H1 (cell line): ENCODE measurements around the gene GAPDHS. TPM values are rescaled to one million over a fixed set of nuclear protein-coding genes. Genes with fewer than 3 reads are reported as not detected.

Source experiments
- CTCF ChIA-PET: fragments of 300-600 bp; sonication (Branson Sonifier 250); formaldehyde crosslinking; loops from one replicate; lab custom pipeline; 2021; ENCODE audit not compliant: partially characterized antibody; lab: Charles Lee
- POLR2A ChIA-PET: fragments of 300-600 bp; sonication (Branson Sonifier 250); formaldehyde crosslinking; loops from one replicate; lab custom pipeline; 2021; ENCODE audit warnings: inconsistent platforms; ENCODE audit not compliant: partially characterized antibody; lab: Charles Lee
- DNase-seq, 2 experiments: peaks; one replicate each; pipeline versions ENCODE4 v3.0.0 to v3.0.0-alpha.2; 2010 to 2022; ENCODE audit warnings: low spot score in 2 of 2, low read depth in 1 of 2, mixed read lengths in 1 of 2
- FAIRE-seq: peaks from 2 replicates; lab custom pipeline; 2011; peaks lifted over from hg19 to GRCh38; lab: Jason Lieb, UNC
- H2AFZ ChIP-seq: 2 replicates; pipeline ENCODE4 v1.8.1; 2012; ENCODE audit warnings: low read length, inconsistent platforms
- H2AK5ac ChIP-seq: 2 replicates; pipeline ENCODE4 v1.6.1; 2013; ENCODE audit warnings: low read depth, low read length
- H2BK120ac ChIP-seq: replicated peaks from 2 replicates; pipeline ENCODE3; 2013; ENCODE audit warnings: low read depth, low read length, inconsistent platforms
- H2BK12ac ChIP-seq: 2 replicates; pipeline ENCODE4 v1.6.1; 2013; ENCODE audit warnings: low read depth, low read length
- H2BK15ac ChIP-seq: 2 replicates; pipeline ENCODE4 v1.6.1; 2013; ENCODE audit warnings: low read length
- H2BK20ac ChIP-seq: 2 replicates; pipeline ENCODE4 v1.6.1; 2013; ENCODE audit warnings: low read length
- H2BK5ac ChIP-seq: 2 replicates; pipeline ENCODE4 v1.6.1; 2013; ENCODE audit warnings: low read depth, low read length
- H3K14ac ChIP-seq: 2 replicates; pipeline ENCODE4 v1.6.1; 2013; ENCODE audit warnings: inconsistent platforms; ENCODE audit not compliant: insufficient read length
- H3K18ac ChIP-seq: 2 replicates; pipeline ENCODE4 v1.6.1; 2013; ENCODE audit warnings: low read length; ENCODE audit errors: extremely low read depth
- H3K23ac ChIP-seq: 2 replicates; pipeline ENCODE4 v1.6.1; 2013; ENCODE audit warnings: inconsistent platforms; ENCODE audit not compliant: insufficient read length
- H3K23me2 ChIP-seq: 2 replicates; pipeline ENCODE4 v1.6.1; 2013; ENCODE audit warnings: low read depth, low read length
- H3K27ac ChIP-seq: 2 replicates; pipeline ENCODE4 v1.6.1; 2011; ENCODE audit warnings: low read depth, low read length, inconsistent platforms
- H3K27me3 ChIP-seq, 4 experiments: replicated peaks in 1 of 4; 1 replicate in 1 of 4; 2 replicates in 3 of 4; pipeline versions ENCODE4 v1.6.1 to v1.8.1; 2011 to 2013; ENCODE audit warnings: low read length in 3 of 4, mild to moderate bottlenecking in 3 of 4, inconsistent platforms in 2 of 4, mixed read lengths in 2 of 4, moderate library complexity in 1 of 4; ENCODE audit not compliant: control insufficient read depth in 3 of 4, insufficient read depth in 3 of 4; ENCODE audit errors: extremely low read depth in 1 of 4
- H3K36me3 ChIP-seq, 4 experiments: 2 replicates each; pipeline versions ENCODE4 v1.6.1 to v1.8.1; 2011 to 2013; ENCODE audit warnings: mild to moderate bottlenecking in 4 of 4, low read length in 3 of 4, moderate library complexity in 2 of 4, control low read depth in 1 of 4, inconsistent platforms in 1 of 4; ENCODE audit not compliant: insufficient read depth in 4 of 4, control insufficient read depth in 2 of 4
- H3K4ac ChIP-seq: replicated peaks from 2 replicates; pipeline ENCODE3; 2013; ENCODE audit warnings: low read length, low read depth, mixed read lengths, inconsistent platforms; ENCODE audit not compliant: insufficient read length
- H3K4me1 ChIP-seq, 4 experiments: replicated peaks in 1 of 4; 1 replicate in 1 of 4; 2 replicates in 3 of 4; pipeline versions ENCODE4 v1.6.1 to v1.8.1; 2011 to 2013; ENCODE audit warnings: low read length in 3 of 4, inconsistent platforms in 2 of 4, mixed read lengths in 1 of 4; ENCODE audit not compliant: insufficient read depth in 4 of 4, control insufficient read depth in 3 of 4
- H3K4me2 ChIP-seq, 2 experiments: 2 replicates each; pipeline versions ENCODE4 v1.6.1 to v1.8.1; 2011 to 2013; ENCODE audit warnings: low read depth in 2 of 2, low read length in 2 of 2, control low read depth in 1 of 2, inconsistent platforms in 1 of 2, mild to moderate bottlenecking in 1 of 2; ENCODE audit not compliant: insufficient read depth in 1 of 2
- H3K4me3 ChIP-seq, 4 experiments: fragments of 200-600, 300-600 bp in 1 of 4; sonication (generic), shearing (Covaris generic), sonication (Bioruptor Twin) in 1 of 4; 2 replicates each; pipeline versions ENCODE4 v1.5.1 to v1.8.1; 2011 to 2016; ENCODE audit warnings: low read length in 4 of 4, low read depth in 3 of 4, control low read depth in 2 of 4, inconsistent platforms in 2 of 4, mild to moderate bottlenecking in 2 of 4, mixed read lengths in 1 of 4, moderate library complexity in 1 of 4; ENCODE audit not compliant: insufficient read depth in 2 of 4; ENCODE audit errors: extremely low read depth in 1 of 4
- H3K56ac ChIP-seq: replicated peaks from 2 replicates; pipeline ENCODE3; 2013; ENCODE audit warnings: low read depth, mild to moderate bottlenecking, mixed read lengths, low read length, inconsistent platforms; ENCODE audit not compliant: insufficient read length
- H3K79me1 ChIP-seq: 2 replicates; pipeline ENCODE4 v1.6.1; 2013; ENCODE audit warnings: low read depth, low read length, control low read depth
- H3K79me2 ChIP-seq, 2 experiments: 2 replicates each; pipeline versions ENCODE4 v1.6.1 to v1.8.1; 2012 to 2013; ENCODE audit warnings: low read length in 2 of 2, mild to moderate bottlenecking in 2 of 2, inconsistent platforms in 1 of 2; ENCODE audit not compliant: insufficient read depth in 2 of 2, control insufficient read depth in 1 of 2
- H3K9ac ChIP-seq, 4 experiments: replicated peaks in 1 of 4; 1 replicate in 1 of 4; 2 replicates in 3 of 4; pipeline versions ENCODE4 v1.6.1 to v1.8.1; 2011 to 2013; ENCODE audit warnings: low read depth in 3 of 4, low read length in 3 of 4, control low read depth in 2 of 4, mild to moderate bottlenecking in 2 of 4, moderate library complexity in 2 of 4, inconsistent platforms in 1 of 4; ENCODE audit errors: extremely low read depth in 1 of 4
- H3K9me3 ChIP-seq, 2 experiments: 2 replicates each; pipeline versions ENCODE4 v1.6.1 to v1.8.1; 2012 to 2013; ENCODE audit warnings: mild to moderate bottlenecking in 2 of 2, moderate library complexity in 2 of 2, control low read depth in 1 of 2, inconsistent platforms in 1 of 2, low read depth in 1 of 2, low read length in 1 of 2, mixed read lengths in 1 of 2; ENCODE audit not compliant: insufficient read depth in 2 of 2
- H4K20me1 ChIP-seq, 2 experiments: replicated peaks in 1 of 2; 2 replicates each; pipeline versions ENCODE3 to v1.8.1; 2011 to 2013; ENCODE audit warnings: inconsistent platforms in 2 of 2, low read length in 2 of 2, mild to moderate bottlenecking in 1 of 2; ENCODE audit not compliant: insufficient read depth in 2 of 2, control insufficient read depth in 1 of 2
- H4K5ac ChIP-seq: 2 replicates; pipeline ENCODE4 v1.6.1; 2013; ENCODE audit warnings: low read length, low read depth, mixed read lengths, inconsistent platforms; ENCODE audit not compliant: insufficient read length
- H4K8ac ChIP-seq: 2 replicates; pipeline ENCODE4 v1.8.0; 2013; ENCODE audit warnings: mild to moderate bottlenecking, moderate library complexity, low read length, inconsistent platforms; ENCODE audit not compliant: insufficient read depth; ENCODE audit errors: extremely low read depth
- H4K91ac ChIP-seq: replicated peaks from 2 replicates; pipeline ENCODE3; 2013; ENCODE audit warnings: low read length, mixed read lengths, inconsistent platforms; ENCODE audit not compliant: insufficient read length
- CBX8 ChIP-seq: fragments of 300-800, 300-1000 bp; sonication (generic); IDR thresholded peaks from 2 replicates; pipeline ENCODE4 v1.7.1; 2016; ENCODE audit warnings: low read depth, low read length, borderline replicate concordance
- EGR1 ChIP-seq: IDR thresholded peaks from 2 replicates; pipeline ENCODE4 v1.6.1; 2011; ENCODE audit warnings: low read depth, low read length, borderline replicate concordance
- SIX5 ChIP-seq: IDR thresholded peaks from 2 replicates; pipeline ENCODE4 v1.6.1; 2011; ENCODE audit warnings: mild to moderate bottlenecking, low read depth, low read length
- WGBS, 2 experiments: shearing (Covaris generic) in 1 of 2; methylation state at CpG; one replicate each; pipeline versions ENCODE4 v1.1.6 to v1.1.7; 2013 to 2015; ENCODE audit warnings: low lambda C conversion rate in 2 of 2, mixed read lengths in 2 of 2, inconsistent platforms in 1 of 2, low coverage in 1 of 2, missing lambda C conversion rate in 1 of 2; ENCODE audit not compliant: insufficient replicate concordance in 2 of 2, insufficient coverage in 1 of 2, insufficient read length in 1 of 2; ENCODE audit errors: extremely low coverage in 1 of 2, missing lambda C conversion rate in 1 of 2; 5-methylcytosine and 5-hydroxymethylcytosine counted together
- polyA plus RNA-seq, 7 experiments: library from polyadenylated mRNA; depleted of rRNA in 3 of 7; stranded (reverse) in 5 of 7; unstranded in 2 of 7; fragments of >200 nt in 5 of 7; fragments of 200-250 nt in 2 of 7; gene quantifications; 1 replicate in 5 of 7; 2 replicates in 1 of 7; 4 replicates in 1 of 7; pipeline versions ENCODE4 v1.2.1 to v1.2.3, GENCODE V29; 2011 to 2013; ENCODE audit warnings: missing spikeins in 2 of 7, mixed read lengths in 2 of 7
- total RNA-seq: library from RNA; stranded (reverse); fragmentation: NEBNext Ultra II Directional; extraction: Animal tissue kit (Norgen Biotek cat#: 25700); gene quantifications from 2 replicates; pipeline ENCODE4 v1.2.1, GENCODE V29; 2021

GAPDHS gene
- total and polyA plus RNA-seq, 2 of the 8 experiments (the other 6 are each of a cell fraction or from before 2014, with no cell fraction given), result 0.26 TPM; not detected in 1

DNA sequence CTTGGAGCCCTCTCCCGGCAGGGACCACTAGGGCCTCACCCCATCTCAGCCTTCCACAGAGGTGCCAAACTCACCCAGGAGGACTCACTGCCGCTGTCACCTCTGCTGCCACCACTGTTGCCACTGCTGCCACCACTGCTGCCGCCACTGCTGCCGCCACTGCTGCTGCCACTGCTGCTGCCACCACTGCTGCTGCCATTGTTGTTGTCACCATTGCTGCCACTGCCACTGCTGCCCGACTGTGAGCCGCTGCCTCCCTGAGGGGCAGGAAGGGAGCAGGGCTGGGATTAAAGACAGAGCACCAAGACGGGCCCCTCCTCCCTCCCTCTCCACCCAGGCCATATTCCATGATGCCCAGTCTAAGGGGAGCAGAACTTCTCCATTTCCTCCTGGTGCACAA lies 21.9 kb upstream of the GAPDHS start:
- no peak overlapping the region; a peak in 1 of 4 replicates for H3K4me2 ChIP-seq
- no peak overlapping the region for H4K5ac ChIP-seq
- DNase-seq (no peak), FAIRE-seq (no peak)
- no peak overlapping the region for H2BK120ac ChIP-seq
- TF ChIP-seq EGR1, result 0 out of 2 replicates have a peak, but pooled peaks have one; percentile 7
- no peak for TF ChIP-seq SIX5
- no peak for TF ChIP-seq CBX8
- no peak overlapping the region for H2AK5ac ChIP-seq
- 88% methylated on average over 6 of the region's 7 CpGs; no CpG with 5 or more reads in 1 of the 2 experiments for WGBS, 2 experiments
- peaks cover 0 to 31% of the 10 kb centered on the region in 2 experiments; a peak in 2 of 4 replicates for H3K79me2 ChIP-seq
- ChIA-PET CTCF (interaction anchor here (0.9 to 3.7 kb wide), 13 partner anchors 9 to 179 kb away, joined by 3 to 28 read pairs (median 6); no protein-coding TSS in a partner anchor), POLR2A (interaction anchor here (1.0 to 7.4 kb wide), 17 partner anchors 9 to 358 kb away, joined by 3 to 110 read pairs (median 7); partner anchors contain the start of genes COX6B1, GAPDHS and TMEM147)
- peaks cover 0 to 11% (median 6%) of the 10 kb centered on the region in 4 experiments; a peak in 3 of 7 replicates for H3K27me3 ChIP-seq
- no peak overlapping the region for H3K4ac ChIP-seq
- no peak overlapping the region for H3K4me3 ChIP-seq
- H4K91ac ChIP-seq, result no peak overlapping the region
- no peak overlapping the region for H3K56ac ChIP-seq
- H2BK5ac ChIP-seq, result no peak overlapping the region
- no peak overlapping the region; the same call in 1 of the 2 replicates for H3K18ac ChIP-seq
- H3K14ac ChIP-seq, result no peak overlapping the region
- no peak overlapping the region for H2AFZ ChIP-seq
- H3K4me1 ChIP-seq, result peaks cover 0 to 25% (median 21%) of the 10 kb centered on the region in 4 experiments; a peak in 6 of 7 replicates
- H3K79me1 ChIP-seq, result peaks cover 2% of the 10 kb centered on the region; the same call in 1 of the 2 replicates
- no peak overlapping the region for H3K27ac ChIP-seq
- no peak overlapping the region for H3K23ac ChIP-seq
- H3K23me2 ChIP-seq, result peaks cover 14% of the 10 kb centered on the region
- H3K9ac ChIP-seq, result no peak overlapping the region; a peak in 2 of 7 replicates
- no peak overlapping the region for H4K8ac ChIP-seq
- H4K20me1 ChIP-seq, result peaks cover 0 to 1% of the 10 kb centered on the region in 2 experiments
- peak overlapping the region; percentile 88; the same call in 1 of the 2 replicates for H2BK15ac ChIP-seq
- no peaks in the 10 kb centered on the region for H3K9me3 ChIP-seq
- H2BK20ac ChIP-seq, result no peak overlapping the region
- peaks cover 0 to 18% (median 5%) of the 10 kb centered on the region in 4 experiments; a peak in 3 of 8 replicates for H3K36me3 ChIP-seq
- 0 out of 2 replicates have a peak overlapping the region, but pooled peaks have one; percentile 60 for H2BK12ac ChIP-seq
